WERI-Rb-1 (cell line): Measurements from ENCODE around the gene MYBPC1.

Experiments
- DNase-seq: peaks from one replicate; pipeline ENCODE4 v3.0.0-alpha.2; 2020
- H3K27ac ChIP-seq: fragments of 250-450 bp; sonication (Bioruptor Pico); 2 replicates; pipeline ENCODE4 v1.5.1; 2020; ENCODE audit warnings: mild to moderate bottlenecking, moderate library complexity
- H3K27me3 ChIP-seq: fragments of 250-450 bp; sonication (Bioruptor Pico); 2 replicates; pipeline ENCODE4 v1.5.1; 2021; ENCODE audit warnings: mild to moderate bottlenecking, low read depth, moderate library complexity; ENCODE audit not compliant: insufficient read depth, severe bottlenecking
- H3K36me3 ChIP-seq: fragments of 250-450 bp; sonication (Bioruptor Pico); 2 replicates; pipeline ENCODE4 v1.5.1; 2020; ENCODE audit warnings: mild to moderate bottlenecking, moderate library complexity
- H3K4me3 ChIP-seq: 2 replicates; pipeline ENCODE4 v1.5.1; 2011; ENCODE audit warnings: low read depth, mild to moderate bottlenecking, control low read depth, low read length
- H3K9me3 ChIP-seq: fragments of 250-450 bp; sonication (Bioruptor Pico); 2 replicates; pipeline ENCODE4 v1.5.1; 2021; ENCODE audit warnings: mild to moderate bottlenecking, moderate library complexity; ENCODE audit not compliant: severe bottlenecking
- CTCF ChIP-seq: IDR thresholded peaks from 2 replicates; pipeline ENCODE4 v1.5.1; 2011; ENCODE audit warnings: low read depth, mild to moderate bottlenecking, control low read depth, inconsistent platforms, low read length

MYBPC1 gene

GRCh38 chr12:101697930-101698799, 103.4 kb downstream of the MYBPC1 start:
- H3K9me3 ChIP-seq, result no peaks in the 10 kb centered on the region
- H3K4me3 ChIP-seq, result peak overlapping the region; percentile 71
- H3K27me3 ChIP-seq, result no peaks in the 10 kb centered on the region
- no peaks in the 10 kb centered on the region for H3K36me3 ChIP-seq
- H3K27ac ChIP-seq, result peak overlapping the region; percentile 94
- TF ChIP-seq CTCF, result no peak
- DNase-seq, result peak; percentile 44

- Histone ChIP-seq H3K27me3 (no peaks in the 10 kb centered on the region), H3K27ac (no peak overlapping the region), H3K4me3 (peak overlapping the region; percentile 71), H3K9me3 (no peaks in the 10 kb centered on the region), H3K36me3 (no peaks in the 10 kb centered on the region)
- DNase-seq, result no peak
- TF ChIP-seq CTCF, result no peak
These were observed 104.1 kb downstream of the MYBPC1 start for GRCh38 chr12:101698800-101699347.

GRCh38 chr12:101700299-101700820, 105.6 kb downstream of the MYBPC1 start:
- no peak for TF ChIP-seq CTCF
- H3K27ac ChIP-seq, result no peak overlapping the region
- no peaks in the 10 kb centered on the region for H3K36me3 ChIP-seq
- no peak overlapping the region for H3K4me3 ChIP-seq
- no peaks in the 10 kb centered on the region for H3K9me3 ChIP-seq
- no peaks in the 10 kb centered on the region for H3K27me3 ChIP-seq
- DNase-seq, result no peak

GRCh38 chr12:101703487-101703886, 108.7 kb downstream of the MYBPC1 start:
- no peaks in the 10 kb centered on the region for H3K36me3 ChIP-seq
- no peaks in the 10 kb centered on the region for H3K9me3 ChIP-seq
- DNase-seq, result no peak
- no peaks in the 10 kb centered on the region for H3K27me3 ChIP-seq
- H3K4me3 ChIP-seq, result no peak overlapping the region
- no peak overlapping the region for H3K27ac ChIP-seq
- no peak for TF ChIP-seq CTCF

GRCh38 chr12:101706403-101706802, 111.6 kb downstream of the MYBPC1 start:
- no peaks in the 10 kb centered on the region for H3K27me3 ChIP-seq
- TF ChIP-seq CTCF, result no peak
- no peak for DNase-seq
- no peaks in the 10 kb centered on the region for H3K36me3 ChIP-seq
- no peak overlapping the region for H3K27ac ChIP-seq
- H3K4me3 ChIP-seq, result no peak overlapping the region
- H3K9me3 ChIP-seq, result no peaks in the 10 kb centered on the region
